Liver (tissue), 3 donors: ENCODE data around the gene ZNF446.

ENCODE experiments used
- TAF1 ChIP-seq: conservative IDR thresholded peaks from 2 replicates; pipeline ENCODE4 v1.6.1; 2016; ENCODE audit warnings: antibody characterized with exemption, mild to moderate bottlenecking
- TF ChIP-seq, protein P1 (sequence below): fragments of 150-350 bp; IDR thresholded peaks from 2 replicates; pipeline ENCODE4 v1.5.1; 2017; ENCODE audit warnings: improper control_type of control experiment, low read depth, low read length; ENCODE audit not compliant: missing input control
- donor health status: healthy.
- donor health status: healthy.

DNA sequence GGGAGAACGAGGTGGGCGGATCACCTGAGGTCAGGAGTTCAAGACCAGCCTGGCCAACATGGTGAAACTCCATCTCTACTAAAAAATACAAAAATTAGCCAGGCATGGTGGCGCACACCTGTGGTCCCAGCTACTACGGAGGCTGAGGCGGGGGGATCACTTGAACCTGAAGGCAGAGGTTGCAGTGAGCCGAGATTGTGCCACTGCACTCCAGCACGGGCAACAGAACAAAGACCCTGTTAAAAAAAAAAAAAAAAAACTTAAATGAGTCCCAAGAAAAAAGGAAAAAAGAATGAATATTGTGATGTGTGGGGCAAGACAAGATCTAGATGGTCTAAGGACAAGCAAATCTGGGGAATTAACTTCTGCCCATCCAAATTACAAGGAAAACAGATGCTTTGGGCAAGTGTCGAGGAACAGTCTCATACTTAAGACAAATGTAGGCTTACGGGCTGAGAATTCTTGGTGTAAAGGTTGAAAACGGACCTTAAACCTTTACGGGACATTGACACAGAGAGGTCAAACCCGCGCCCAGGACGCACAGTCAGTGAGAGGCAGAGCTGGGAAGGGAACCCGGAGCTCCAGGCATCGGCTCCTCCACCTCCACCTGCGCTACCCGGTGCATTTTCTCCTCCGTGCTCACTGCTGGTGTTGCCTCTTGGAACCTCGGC is 9.9 kb upstream of the ZNF446 start:
- TF ChIP-seq, protein P1, sequence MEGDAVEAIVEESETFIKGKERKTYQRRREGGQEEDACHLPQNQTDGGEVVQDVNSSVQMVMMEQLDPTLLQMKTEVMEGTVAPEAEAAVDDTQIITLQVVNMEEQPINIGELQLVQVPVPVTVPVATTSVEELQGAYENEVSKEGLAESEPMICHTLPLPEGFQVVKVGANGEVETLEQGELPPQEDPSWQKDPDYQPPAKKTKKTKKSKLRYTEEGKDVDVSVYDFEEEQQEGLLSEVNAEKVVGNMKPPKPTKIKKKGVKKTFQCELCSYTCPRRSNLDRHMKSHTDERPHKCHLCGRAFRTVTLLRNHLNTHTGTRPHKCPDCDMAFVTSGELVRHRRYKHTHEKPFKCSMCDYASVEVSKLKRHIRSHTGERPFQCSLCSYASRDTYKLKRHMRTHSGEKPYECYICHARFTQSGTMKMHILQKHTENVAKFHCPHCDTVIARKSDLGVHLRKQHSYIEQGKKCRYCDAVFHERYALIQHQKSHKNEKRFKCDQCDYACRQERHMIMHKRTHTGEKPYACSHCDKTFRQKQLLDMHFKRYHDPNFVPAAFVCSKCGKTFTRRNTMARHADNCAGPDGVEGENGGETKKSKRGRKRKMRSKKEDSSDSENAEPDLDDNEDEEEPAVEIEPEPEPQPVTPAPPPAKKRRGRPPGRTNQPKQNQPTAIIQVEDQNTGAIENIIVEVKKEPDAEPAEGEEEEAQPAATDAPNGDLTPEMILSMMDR = no peak
- TF ChIP-seq TAF1 = no peak
